UCSD-AML1 (cell line): ENCODE results near the gene DIAPH2.

Experiments
- DNase-seq: peaks from one replicate; lab custom pipeline; 2025; ENCODE audit not compliant: unreplicated experiment; lab: John Stamatoyannopoulos, UW

Gene DIAPH2

GRCh38 chrX:97039363-97040029, 354.9 kb downstream of the DIAPH2 start:
- no peak for DNase-seq

GRCh38 chrX:97045470-97045869, 360.8 kb downstream of the DIAPH2 start:
- no peak for DNase-seq

DNA sequence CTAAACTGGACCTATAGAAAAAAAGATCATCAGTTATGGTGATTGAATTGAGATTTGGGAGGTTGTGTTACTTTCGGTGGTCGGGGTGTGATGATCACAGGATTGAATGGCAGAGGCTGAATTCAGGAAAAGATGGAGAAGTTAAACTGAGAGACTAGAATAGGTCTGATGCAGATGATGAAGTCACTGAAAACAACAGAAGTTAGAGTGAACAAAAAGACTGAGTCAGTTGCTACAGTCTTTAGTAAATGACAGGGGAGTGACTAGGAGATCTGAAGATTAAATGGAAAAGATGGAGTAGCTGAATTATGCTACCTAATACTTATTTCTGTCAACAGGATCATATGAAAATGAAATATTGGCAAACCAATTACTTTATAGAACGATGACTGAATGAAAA, 362.2 kb downstream of the DIAPH2 start:
- DNase-seq, result no peak

- DNase-seq, result no peak
Measured at GRCh38 chrX:97050392-97050791, 365.8 kb downstream of the DIAPH2 start.

DNA sequence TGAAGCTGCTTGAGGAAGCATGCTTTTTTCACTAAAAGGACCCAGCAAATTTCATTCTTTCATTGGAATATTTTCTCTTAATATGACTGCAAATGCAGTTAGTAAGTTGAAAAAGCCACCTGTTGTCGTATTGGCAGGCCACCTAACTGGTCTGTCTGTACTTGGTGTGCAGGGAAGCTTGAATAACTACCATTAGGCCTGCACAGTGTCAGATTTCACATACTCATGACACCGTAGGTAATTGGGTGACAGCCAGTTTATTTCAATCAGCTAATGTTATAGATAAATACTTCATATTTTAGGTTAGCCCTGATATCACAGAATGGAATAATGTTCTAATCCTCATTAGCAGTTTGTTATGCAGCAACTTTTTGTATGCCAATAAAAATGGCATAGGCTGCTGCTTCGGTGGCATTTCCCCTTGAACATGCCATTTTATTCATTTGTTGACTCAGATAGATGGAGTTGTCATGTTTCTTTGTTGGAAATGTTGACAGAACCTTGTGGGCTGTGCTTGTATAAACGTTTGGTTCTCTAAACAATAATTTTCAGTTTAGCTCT, 372.8 kb downstream of the DIAPH2 start:
- DNase-seq, result no peak

DNA sequence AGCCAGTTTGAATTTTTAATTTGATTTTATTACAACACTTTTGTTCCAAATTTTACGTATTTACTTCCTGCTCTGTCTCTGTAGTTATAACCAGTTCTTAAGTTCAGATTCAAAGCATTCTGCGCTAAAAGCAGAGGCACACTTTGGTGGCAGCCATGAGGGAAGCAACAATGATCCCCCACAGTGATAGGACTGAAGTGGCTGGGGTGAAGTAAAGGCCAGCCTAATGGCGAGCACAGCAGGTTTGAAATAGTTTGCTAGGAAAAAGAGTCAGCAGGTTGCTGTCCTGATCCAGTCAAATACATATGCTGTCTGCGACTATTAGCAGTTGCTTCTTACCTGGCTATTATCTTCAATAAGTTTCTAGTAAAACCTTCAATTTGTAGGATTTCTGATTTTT, 375.4 kb downstream of the DIAPH2 start:
- DNase-seq, result no peak

DNA sequence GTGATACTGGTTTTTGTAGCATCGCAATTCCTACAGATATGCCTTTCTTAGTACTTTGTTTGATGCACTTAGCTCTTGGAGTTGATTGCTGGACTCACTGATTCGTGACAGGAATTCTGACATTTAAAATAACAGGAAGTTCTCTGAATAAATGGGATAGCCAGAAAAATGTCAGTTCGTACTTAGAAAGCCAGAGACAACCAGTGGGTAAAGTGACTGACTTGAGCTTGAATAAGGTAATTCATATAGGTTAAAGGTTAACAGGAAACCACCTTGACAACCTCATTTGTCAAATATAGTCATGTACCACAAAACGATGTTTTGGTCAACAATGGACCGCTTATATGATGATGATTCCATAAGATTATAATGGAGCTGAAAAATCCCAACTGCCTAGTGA, 380.4 kb downstream of the DIAPH2 start:
- no peak for DNase-seq

DNA sequence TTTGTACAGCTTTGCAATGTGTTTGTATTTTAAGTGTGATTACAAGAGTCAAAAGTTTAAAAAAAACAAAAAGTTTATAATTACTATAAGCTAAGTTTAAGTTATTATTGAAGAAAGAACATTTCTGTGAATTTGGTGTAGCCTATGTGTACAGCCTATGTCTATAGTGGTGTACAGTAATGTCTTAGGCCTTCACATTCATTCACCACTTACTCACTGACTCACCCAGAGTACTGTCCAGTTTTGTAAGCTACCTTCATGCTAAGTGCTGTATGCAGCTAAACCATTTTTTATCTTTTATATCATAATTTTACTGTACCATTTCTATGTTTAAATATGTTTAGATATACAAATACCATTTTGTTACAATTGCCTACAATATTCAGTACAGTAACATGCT, 381.3 kb downstream of the DIAPH2 start:
- DNase-seq, result no peak

- no peak for DNase-seq
Measured at GRCh38 chrX:97066381-97066780, 381.7 kb downstream of the DIAPH2 start.

DNA sequence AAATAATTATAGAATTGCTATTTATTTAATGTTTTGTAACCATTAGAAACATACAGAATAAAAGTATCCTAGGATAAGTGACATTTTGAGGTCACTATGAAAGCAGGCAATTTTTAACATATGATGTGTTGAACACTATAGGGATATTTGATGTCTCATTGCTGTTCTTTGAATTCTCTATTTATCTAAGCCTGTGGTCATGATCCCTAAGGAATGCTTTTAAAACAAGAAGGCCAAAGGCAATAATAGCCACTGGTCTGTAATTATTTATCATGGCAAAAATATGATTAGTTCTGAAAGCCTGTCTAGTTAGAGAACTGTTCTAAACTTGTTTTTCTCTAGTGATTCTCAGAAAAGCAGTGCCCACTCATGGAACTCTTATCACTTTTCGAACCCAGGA, 385.7 kb downstream of the DIAPH2 start:
- DNase-seq, result no peak

GRCh38 chrX:97074400-97074799, 389.8 kb downstream of the DIAPH2 start:
- no peak for DNase-seq

DNA sequence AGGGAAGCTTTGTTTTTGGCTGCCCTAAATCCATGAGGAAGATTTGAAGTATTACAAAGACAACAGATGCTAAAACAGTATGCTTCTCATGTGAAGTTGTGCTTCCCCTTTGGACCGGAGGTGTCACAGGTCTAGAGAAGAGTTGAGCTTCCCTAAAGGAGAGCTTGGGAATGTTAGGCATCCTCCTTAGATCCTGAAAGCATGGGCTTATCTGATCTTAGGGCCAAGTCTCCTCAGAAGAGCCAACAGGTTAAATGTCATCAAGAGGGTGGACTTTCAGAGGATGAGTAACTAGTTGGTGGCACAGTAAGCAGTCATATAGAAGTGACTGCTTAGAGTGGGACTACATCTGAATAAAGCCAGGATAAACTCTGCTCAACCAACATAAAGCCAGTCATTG, 404.5 kb downstream of the DIAPH2 start:
- DNase-seq, result no peak

- no peak for DNase-seq
Measured at GRCh38 chrX:97096385-97096784, 411.7 kb downstream of the DIAPH2 start.

DNA sequence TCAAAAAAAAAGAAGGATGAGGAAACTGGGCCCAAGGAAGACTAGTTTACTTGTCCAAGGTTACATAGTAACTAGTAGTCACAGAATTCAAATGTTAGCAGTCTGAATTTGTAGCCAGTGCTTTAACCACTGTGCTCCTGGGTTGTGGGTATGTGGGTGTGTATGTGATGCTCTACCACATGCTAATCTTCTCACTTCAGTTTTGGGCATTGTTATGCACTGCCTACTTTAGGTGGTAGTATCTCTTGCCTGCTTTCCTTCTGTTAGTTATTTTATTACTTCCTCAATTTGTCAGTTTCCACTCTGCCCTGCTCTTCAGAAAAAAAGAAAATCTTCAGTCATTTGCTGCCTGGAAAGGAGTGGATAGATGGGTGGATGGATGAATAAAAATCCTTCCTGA, 418.3 kb downstream of the DIAPH2 start:
- no peak for DNase-seq

DNA sequence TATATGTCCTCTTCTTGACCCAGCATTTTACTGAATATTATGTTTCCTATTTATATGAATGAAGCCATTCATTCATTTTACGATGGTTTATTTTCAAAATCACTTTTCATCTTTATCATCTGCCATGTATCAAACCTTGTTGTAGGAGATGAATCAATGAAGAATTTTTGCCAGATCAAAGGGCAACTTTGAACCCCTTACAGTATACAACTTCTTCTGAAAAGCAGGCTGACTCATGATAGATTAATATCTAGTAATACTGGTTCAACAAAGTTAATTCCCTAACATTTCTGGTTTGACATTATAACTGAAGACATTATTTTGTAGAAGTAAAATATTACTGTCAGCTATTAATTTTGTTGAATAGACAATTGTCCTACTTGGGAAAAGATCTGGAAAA, 425.1 kb downstream of the DIAPH2 start:
- no peak for DNase-seq

DNA sequence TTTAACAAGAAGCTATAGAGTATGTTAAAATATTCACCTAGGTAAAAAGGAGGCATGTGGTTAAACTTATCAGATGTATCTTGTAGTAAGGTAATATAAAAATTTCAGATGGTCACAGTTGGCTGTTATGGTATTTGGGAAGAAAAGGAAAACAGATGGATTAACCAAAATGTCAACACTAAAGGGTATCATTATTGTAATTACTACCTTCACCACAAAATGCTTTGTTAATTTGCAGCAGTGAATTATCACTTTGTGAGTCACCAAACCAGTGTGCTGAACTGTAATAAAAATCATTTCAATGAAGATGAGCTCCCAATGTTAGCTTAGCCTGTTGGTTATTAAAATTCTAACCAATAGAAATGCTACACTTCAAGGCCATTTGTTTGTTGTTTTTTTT, 432.9 kb downstream of the DIAPH2 start:
- DNase-seq, result no peak

GRCh38 chrX:97119474-97120109, 434.9 kb downstream of the DIAPH2 start:
- DNase-seq, result no peak

DNA sequence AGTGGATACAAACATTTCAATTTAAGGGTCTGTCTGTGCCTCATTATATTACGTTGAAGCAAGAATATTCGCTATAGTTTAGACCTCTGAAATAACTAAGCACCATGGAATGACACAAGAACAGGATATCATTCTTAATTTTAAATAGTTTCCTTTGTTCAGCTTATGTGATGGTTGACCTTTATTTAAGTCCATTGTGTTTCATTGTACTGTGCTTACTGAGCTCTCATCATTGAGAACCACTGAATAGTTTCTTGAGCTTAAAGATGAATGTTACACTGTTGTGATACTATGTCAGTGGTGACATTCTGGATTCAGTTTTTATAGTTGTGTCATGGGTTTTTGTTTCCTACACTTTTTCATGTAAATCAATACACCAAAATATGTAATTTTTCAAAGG, 438.4 kb downstream of the DIAPH2 start:
- no peak for DNase-seq

DNA sequence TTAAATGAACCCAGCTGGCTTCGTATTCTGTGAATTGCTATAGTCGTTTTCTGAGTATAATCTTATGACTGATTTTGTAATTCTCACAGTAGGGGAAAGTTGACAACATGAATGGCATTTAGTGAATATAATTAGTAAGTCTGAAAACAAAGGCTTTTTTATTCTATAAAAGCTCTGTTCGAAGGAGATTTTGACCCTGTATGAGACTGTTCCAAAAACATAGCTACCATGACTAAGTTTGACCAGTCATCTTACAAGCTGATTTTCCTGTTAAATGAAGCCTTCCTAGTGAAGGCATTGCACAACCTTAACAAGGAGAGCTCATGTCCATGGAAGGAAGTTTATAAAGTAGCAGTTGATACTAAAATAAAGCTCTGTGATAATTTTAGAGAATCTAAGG, 441.4 kb downstream of the DIAPH2 start:
- DNase-seq, result no peak

DNA sequence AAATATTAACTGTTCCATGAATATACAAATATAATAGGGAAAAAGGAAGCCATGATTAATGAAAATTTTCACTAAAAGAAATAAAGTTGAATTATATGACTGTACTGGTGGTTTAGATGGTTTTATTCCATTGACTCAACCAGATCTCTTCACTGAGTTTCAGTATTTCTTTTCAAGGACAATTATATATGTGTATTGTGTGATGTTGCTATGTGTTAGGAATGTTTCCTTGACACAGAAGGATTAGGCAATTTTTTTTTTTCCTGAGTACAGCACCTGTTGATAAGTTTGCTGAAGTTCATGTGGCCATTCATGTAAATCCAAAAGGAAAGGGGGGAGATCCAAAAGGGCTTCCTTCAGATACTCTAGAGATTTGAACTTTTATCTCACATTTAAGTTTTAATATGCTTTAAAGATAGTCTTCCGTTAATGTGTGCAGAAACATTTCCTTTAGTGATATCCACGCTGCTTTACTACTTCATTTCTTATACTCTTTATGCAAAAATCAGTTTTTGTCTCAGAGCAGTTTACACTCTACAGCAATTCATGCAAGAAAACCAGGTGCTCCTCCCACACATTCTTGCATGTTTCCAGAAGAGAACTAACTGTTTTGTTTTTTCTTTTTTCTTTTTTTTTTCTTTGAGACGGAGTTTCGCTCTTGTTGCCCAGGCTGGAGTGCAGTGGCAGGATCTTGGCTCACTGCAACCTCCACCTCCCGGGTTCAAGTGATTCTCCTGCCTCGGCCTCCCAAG, 448.2 kb downstream of the DIAPH2 start:
- DNase-seq, result no peak

DNA sequence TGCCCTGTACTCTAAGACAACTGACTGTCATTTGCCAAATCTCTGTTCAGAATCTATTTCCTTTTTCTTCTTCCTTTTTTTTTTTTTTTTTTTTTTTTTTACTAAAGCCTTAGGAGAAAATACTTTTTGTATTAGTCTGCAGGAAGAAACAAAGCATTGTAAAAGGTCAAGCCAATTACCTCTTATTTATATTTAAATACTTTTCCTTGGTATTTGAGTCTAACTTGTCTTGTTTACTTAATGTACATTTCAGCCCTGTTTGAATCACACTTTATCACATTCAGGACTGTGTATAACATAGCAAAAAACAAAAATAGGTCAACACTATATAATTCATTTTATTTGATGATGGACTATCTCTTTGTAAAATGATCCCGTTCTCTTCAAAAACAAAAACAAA, 461.3 kb downstream of the DIAPH2 start:
- DNase-seq, result no peak

DNA sequence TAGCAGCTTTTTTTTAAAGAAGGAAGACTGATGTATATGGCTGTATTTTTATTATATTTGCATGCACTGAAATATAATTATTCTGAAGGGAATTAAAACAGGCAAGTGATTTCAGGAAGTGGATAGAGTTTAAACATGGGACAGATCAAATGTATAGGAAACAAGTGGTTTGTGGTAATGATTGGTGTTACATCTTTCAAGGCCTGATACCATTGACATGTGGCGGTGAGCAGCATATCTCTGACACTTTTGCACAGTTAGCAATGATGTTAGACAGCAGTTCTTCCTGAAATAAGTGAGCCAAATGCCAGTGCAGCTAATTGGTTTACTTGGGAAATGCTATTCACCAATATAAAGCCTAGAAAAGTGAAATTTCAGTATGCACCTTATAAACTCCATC, 471.2 kb downstream of the DIAPH2 start:
- peak; percentile 10 for DNase-seq
